ENCODE measurements around the gene SNX24.
A peak's percentile ranks its signal among the peaks of the same experiment; 100 is the strongest.

SNX24 gene

GRCh38 chr5:123033157-123033671 lies 187.8 kb downstream of the SNX24 start:
- Histone ChIP-seq H3K27ac (ENCODE audit: extremely low read depth, low read depth, low read length) (no peak overlapping the region), H3K36me3 (ENCODE audit: control insufficient read depth in 2 of 2, insufficient read depth in 1 of 2, low read length in 2 of 2) (peaks cover 5 to 6% of the 10 kb centered on the region in 2 experiments; a peak in 2 of 3 replicates), H3K4me3 (ENCODE audit: low read depth, low read length) (no peak overlapping the region), H3K4me1 (ENCODE audit: control insufficient read depth, insufficient read depth, low read length) (peaks cover 7% of the 10 kb centered on the region), H3K9me3 (ENCODE audit: control insufficient read depth, insufficient read depth, low read depth, low read length) (no peaks in the 10 kb centered on the region)
- ChIA-PET POLR2A (no interaction called here), CTCF (no interaction called here)
- TF ChIP-seq ZNF266 (tag by site-specific recombination; IDR thresholded peaks at IDR 0.05; ENCODE audit: low read depth) (no peak), ZNF311 (tag by site-specific recombination; IDR thresholded peaks at IDR 0.05; ENCODE audit: borderline replicate concordance) (no peak), ZBTB48 (tag by site-specific recombination; IDR thresholded peaks at IDR 0.05) (peak; percentile 48; the same call in 1 of the 2 replicates), OSR2 (tag by site-specific recombination; IDR thresholded peaks at IDR 0.05) (peak; percentile 45), ZNF280C (tag by site-specific recombination; IDR thresholded peaks at IDR 0.05) (no peak), ZBTB49 (tag by site-specific recombination; IDR thresholded peaks at IDR 0.05; ENCODE audit: low read depth) (no peak), ZNF600 (tag by site-specific recombination; IDR thresholded peaks at IDR 0.05) (no peak), KLF1 (tag by site-specific recombination; IDR thresholded peaks at IDR 0.05) (peak; percentile 55)

GRCh38 chr5:123035360-123035917 lies 190.0 kb downstream of the SNX24 start:
- H3K9me3 ChIP-seq (ENCODE audit: control insufficient read depth, insufficient read depth, low read depth, low read length): no peaks in the 10 kb centered on the region
- H3K4me3 ChIP-seq (ENCODE audit: low read depth, low read length): peak overlapping the region; percentile 86
- POLR2A ChIA-PET: interaction anchor here (1.4 kb wide), 1 partner anchor 54 kb away, joined by 3 read pairs; no protein-coding TSS in a partner anchor
- peaks cover 7% of the 10 kb centered on the region for H3K4me1 ChIP-seq (ENCODE audit: control insufficient read depth, insufficient read depth, low read length)
- H3K36me3 ChIP-seq (ENCODE audit: control insufficient read depth in 2 of 2, insufficient read depth in 1 of 2, low read length in 2 of 2): no peaks in the 10 kb centered on the region
- peak overlapping the region; percentile 80 for H3K27ac ChIP-seq (ENCODE audit: extremely low read depth, low read depth, low read length)
- CTCF ChIA-PET: no interaction called here
- TF ChIP-seq ZNF169 (tag by site-specific recombination; IDR thresholded peaks at IDR 0.05): no peak
- TF ChIP-seq ZSCAN30 (tag by site-specific recombination; IDR thresholded peaks at IDR 0.05): no peak
- no peak for TF ChIP-seq KLF16 (tag by site-specific recombination; IDR thresholded peaks at IDR 0.05)
- no peak for TF ChIP-seq ZNF530 (tag by site-specific recombination; IDR thresholded peaks at IDR 0.05; ENCODE audit: low read depth)
- no peak for TF ChIP-seq ZNF133 (tag by site-specific recombination; IDR thresholded peaks at IDR 0.05)
- 0 out of 2 replicates have a peak, but pooled peaks have one; percentile 8 for TF ChIP-seq ZNF561 (tag by site-specific recombination; IDR thresholded peaks at IDR 0.05; ENCODE audit: borderline replicate concordance)
- no peak for TF ChIP-seq ZNF76 (tag by site-specific recombination; IDR thresholded peaks at IDR 0.05; ENCODE audit: borderline replicate concordance, low read depth)
- TF ChIP-seq ZNF48 (tag by site-specific recombination; IDR thresholded peaks at IDR 0.05): no peak
- TF ChIP-seq ATF2 (tag by site-specific recombination; IDR thresholded peaks at IDR 0.05; ENCODE audit: low read depth): no peak
- 0 out of 2 replicates have a peak, but pooled peaks have one; percentile 54 for TF ChIP-seq ZXDB (tag by site-specific recombination; IDR thresholded peaks at IDR 0.05)
- peak; percentile 38 for TF ChIP-seq EGR2 (tag by site-specific recombination; IDR thresholded peaks at IDR 0.05; ENCODE audit: low read depth)
- peak; percentile 41 for TF ChIP-seq ZNF335 (tag by site-specific recombination; conservative IDR thresholded peaks at IDR 0.05)
- no peak for TF ChIP-seq PRDM2 (tag by site-specific recombination; IDR thresholded peaks at IDR 0.05; ENCODE audit: borderline replicate concordance)
- TF ChIP-seq ZNF24 (tag by site-specific recombination; IDR thresholded peaks at IDR 0.05): no peak
- no peak for TF ChIP-seq ZNF548 (tag by site-specific recombination; IDR thresholded peaks at IDR 0.05)
- TF ChIP-seq GLIS1 (tag by site-specific recombination; IDR thresholded peaks at IDR 0.05): no peak

Measured in HEK293 (cell line).